Astrocyte (in vitro differentiated cells and primary cell): ENCODE measurements around the gene ZNF597. TPM values are rescaled to one million over a fixed set of nuclear protein-coding genes. Genes with fewer than 3 reads are reported as not detected.
"Not testable (repeated sequence)": the region's sequence is repeated elsewhere in the genome, so short reads cannot be mapped to it uniquely, and the experiment has no call there.

Experiments used
- DNase-seq: peaks from one replicate; pipeline ENCODE4 v3.0.0-alpha.2; 2010; ENCODE audit warnings: low read depth
- FAIRE-seq: peaks from 2 replicates; lab custom pipeline; 2011; peaks lifted over from hg19 to GRCh38; lab: Jason Lieb, UNC
- H2AFZ ChIP-seq: 2 replicates; pipeline ENCODE4 v1.6.0; 2012; ENCODE audit warnings: low read depth, low read length, inconsistent platforms
- H3K27ac ChIP-seq: 2 replicates; pipeline ENCODE4 v1.5.1; 2011; ENCODE audit warnings: low read depth, low read length, inconsistent platforms
- H3K27me3 ChIP-seq: 2 replicates; pipeline ENCODE4 v1.6.0; 2011; ENCODE audit warnings: low read length, inconsistent platforms; ENCODE audit not compliant: insufficient read depth
- H3K36me3 ChIP-seq: 2 replicates; pipeline ENCODE4 v1.5.1; 2011; ENCODE audit warnings: low read length, inconsistent platforms; ENCODE audit not compliant: insufficient read depth
- H3K4me1 ChIP-seq: 2 replicates; pipeline ENCODE4 v1.5.1; 2011; ENCODE audit warnings: low read length, inconsistent platforms; ENCODE audit not compliant: insufficient read depth
- H3K4me2 ChIP-seq: 2 replicates; pipeline ENCODE4 v1.6.0; 2012; ENCODE audit warnings: low read length, inconsistent platforms
- H3K4me3 ChIP-seq: 2 replicates; pipeline ENCODE4 v1.5.1; 2011; ENCODE audit warnings: low read depth, mild to moderate bottlenecking, low read length, inconsistent platforms; ENCODE audit not compliant: insufficient read depth
- H3K79me2 ChIP-seq: 2 replicates; pipeline ENCODE4 v1.6.0; 2012; ENCODE audit warnings: mild to moderate bottlenecking, low read length, inconsistent platforms; ENCODE audit not compliant: insufficient read depth
- H3K9ac ChIP-seq: 2 replicates; pipeline ENCODE4 v1.6.0; 2012; ENCODE audit warnings: mild to moderate bottlenecking, low read length, inconsistent platforms
- H3K9me3 ChIP-seq: 2 replicates; pipeline ENCODE4 v1.5.1; 2012; ENCODE audit warnings: low read depth, mild to moderate bottlenecking, low read length, inconsistent platforms; ENCODE audit not compliant: insufficient read depth
- H4K20me1 ChIP-seq: 2 replicates; pipeline ENCODE4 v1.6.0; 2012; ENCODE audit warnings: low read length, inconsistent platforms; ENCODE audit not compliant: insufficient read depth
- H3K27ac Mint-ChIP-seq: one replicate; pipeline ENCODE4 v1.8.0; 2021; ENCODE audit warnings: mild to moderate bottlenecking, mixed read lengths; ENCODE audit not compliant: unreplicated experiment
- H3K27me3 Mint-ChIP-seq: one replicate; pipeline ENCODE4 v1.8.0; 2021; ENCODE audit warnings: low read depth, mixed read lengths; ENCODE audit not compliant: unreplicated experiment
- H3K36me3 Mint-ChIP-seq: one replicate; pipeline ENCODE4 v1.8.0; 2021; ENCODE audit warnings: low read depth, mixed read lengths; ENCODE audit not compliant: unreplicated experiment
- H3K4me1 Mint-ChIP-seq: one replicate; pipeline ENCODE4 v1.8.0; 2021; ENCODE audit warnings: low read depth, mixed read lengths; ENCODE audit not compliant: unreplicated experiment
- H3K4me3 Mint-ChIP-seq: one replicate; pipeline ENCODE4 v1.8.0; 2021; ENCODE audit warnings: mild to moderate bottlenecking, moderate library complexity, mixed read lengths; ENCODE audit not compliant: unreplicated experiment
- H3K9me3 Mint-ChIP-seq: one replicate; pipeline ENCODE4 v1.8.0; 2021; ENCODE audit warnings: mild to moderate bottlenecking, mixed read lengths; ENCODE audit not compliant: unreplicated experiment
- CTCF ChIP-seq: IDR thresholded peaks from 2 replicates; pipeline ENCODE4 v1.5.1; 2011; ENCODE audit warnings: low read depth, mild to moderate bottlenecking, inconsistent platforms, low read length, moderate library complexity; ENCODE audit not compliant: insufficient read depth
- EZH2 ChIP-seq: IDR thresholded peaks from 2 replicates; pipeline ENCODE4 v1.6.1; 2012; ENCODE audit warnings: mild to moderate bottlenecking, low read length, inconsistent platforms; ENCODE audit not compliant: insufficient read depth
- total RNA-seq: library from RNA; stranded (reverse); gene quantifications from 2 replicates; pipeline ENCODE4 v1.2.1, GENCODE V29; 2021

Gene ZNF597
- total RNA-seq, 1 donor from 2014 or later, result 4.7 TPM

- no peak overlapping the region for H3K27ac Mint-ChIP-seq
- Histone ChIP-seq H3K4me3 (no peak overlapping the region), H3K27me3 (no peaks in the 10 kb centered on the region), H3K4me2 (no peak overlapping the region), H3K36me3 (peaks cover 5% of the 10 kb centered on the region), H3K4me1 (peaks cover 4% of the 10 kb centered on the region), H3K79me2 (peaks cover 79% of the 10 kb centered on the region), H3K9ac (no peak overlapping the region), H3K27ac (no peak overlapping the region), H3K9me3 (no peaks in the 10 kb centered on the region), H2AFZ (no peak overlapping the region), H4K20me1 (peaks cover 77% of the 10 kb centered on the region)
- FAIRE-seq (no peak), DNase-seq (no peak)
- H3K4me1 Mint-ChIP-seq, result peaks cover 2% of the 10 kb centered on the region
- H3K36me3 Mint-ChIP-seq, result peaks cover 17% of the 10 kb centered on the region
- no peaks in the 10 kb centered on the region for H3K9me3 Mint-ChIP-seq
- H3K27me3 Mint-ChIP-seq, result no peaks in the 10 kb centered on the region
- H3K4me3 Mint-ChIP-seq, result no peak overlapping the region
- TF ChIP-seq CTCF (no peak), EZH2 (no peak)
Observed at GRCh38 chr16:3475604-3476375, 32.5 kb upstream of the ZNF597 start.

- not testable (repeated sequence) for H3K27ac ChIP-seq, H3K36me3 ChIP-seq, H3K4me3 Mint-ChIP-seq, FAIRE-seq, H3K27me3 ChIP-seq, H3K4me1 ChIP-seq, H3K27ac Mint-ChIP-seq, DNase-seq, H3K4me1 Mint-ChIP-seq, H3K9me3 Mint-ChIP-seq, H3K4me3 ChIP-seq, H3K9me3 ChIP-seq, H3K4me2 ChIP-seq, H3K9ac ChIP-seq, H2AFZ ChIP-seq, H3K27me3 Mint-ChIP-seq
- Histone ChIP-seq H3K79me2 (peaks cover 86% of the 10 kb centered on the region), H4K20me1 (peaks cover 84% of the 10 kb centered on the region)
- H3K36me3 Mint-ChIP-seq, result peaks cover 15% of the 10 kb centered on the region
Observed at GRCh38 chr16:3474870-3475269, 31.6 kb upstream of the ZNF597 start.

- no peaks in the 10 kb centered on the region for H3K27me3 ChIP-seq
- peaks cover 86% of the 10 kb centered on the region for H3K79me2 ChIP-seq
- DNase-seq (no peak), FAIRE-seq (no peak)
- H3K27ac Mint-ChIP-seq, result no peak overlapping the region
- no peak for TF ChIP-seq CTCF
- no peak for TF ChIP-seq EZH2
- H3K27me3 Mint-ChIP-seq, result no peaks in the 10 kb centered on the region
- peaks cover 3% of the 10 kb centered on the region for H3K36me3 ChIP-seq
- peaks cover 1% of the 10 kb centered on the region for H3K4me1 Mint-ChIP-seq
- H3K9me3 ChIP-seq, result no peaks in the 10 kb centered on the region
- H3K4me2 ChIP-seq, result no peak overlapping the region
- no peaks in the 10 kb centered on the region for H3K9me3 Mint-ChIP-seq
- no peak overlapping the region for H3K4me3 ChIP-seq
- H3K4me3 Mint-ChIP-seq, result no peak overlapping the region
- H3K36me3 Mint-ChIP-seq, result peaks cover 9% of the 10 kb centered on the region
- H3K4me1 ChIP-seq, result peaks cover 4% of the 10 kb centered on the region
- no peak overlapping the region for H3K9ac ChIP-seq
- peaks cover 84% of the 10 kb centered on the region for H4K20me1 ChIP-seq
- H2AFZ ChIP-seq, result no peak overlapping the region
- H3K27ac ChIP-seq, result no peak overlapping the region
Observed at GRCh38 chr16:3474136-3474779, 31.0 kb upstream of the ZNF597 start.

GRCh38 chr16:3473596-3473943 is 30.3 kb upstream of the ZNF597 start:
- Histone ChIP-seq H4K20me1 (peaks cover 84% of the 10 kb centered on the region), H3K79me2 (peaks cover 86% of the 10 kb centered on the region), H3K27ac (peak overlapping the region; percentile 49), H3K4me2 (peak overlapping the region; percentile 14)
- not testable (repeated sequence) for H3K9me3 ChIP-seq, H3K27ac Mint-ChIP-seq, DNase-seq, H3K27me3 Mint-ChIP-seq, FAIRE-seq, H3K4me1 Mint-ChIP-seq, H3K4me1 ChIP-seq, H3K9me3 Mint-ChIP-seq, H3K9ac ChIP-seq, H3K27me3 ChIP-seq, H3K36me3 ChIP-seq, H3K36me3 Mint-ChIP-seq, H3K4me3 ChIP-seq, H2AFZ ChIP-seq, H3K4me3 Mint-ChIP-seq
